ENCODE results near the gene LRRC45.

The LRRC45 gene

GRCh38 chr17:82050761-82051641 is 27.9 kb downstream of the LRRC45 start:
- H3K4me3 ChIP-seq (ENCODE audit: low read depth, low read length): peak overlapping the region; percentile 70
- peak overlapping the region; percentile 73 for H2AFZ ChIP-seq
- H3K79me2 ChIP-seq: no peaks in the 10 kb centered on the region
- H3K36me3 ChIP-seq (ENCODE audit: control insufficient read depth, insufficient read depth, low read length): no peaks in the 10 kb centered on the region
- no peaks in the 10 kb centered on the region for H3K27me3 ChIP-seq (ENCODE audit: control insufficient read depth, insufficient read depth, low read length)
- no peaks in the 10 kb centered on the region for H3K4me1 ChIP-seq
- peak overlapping the region; percentile 95 for H3K4me2 ChIP-seq (ENCODE audit: low read length)
- TF ChIP-seq CTCF (IDR thresholded peaks at IDR 0.05): no peak
- H3K9me3 ChIP-seq (ENCODE audit: control insufficient read depth, low read length): no peaks in the 10 kb centered on the region
- peak overlapping the region; percentile 46 for H3K9ac ChIP-seq
- no peak overlapping the region for H3K27ac ChIP-seq

DNA sequence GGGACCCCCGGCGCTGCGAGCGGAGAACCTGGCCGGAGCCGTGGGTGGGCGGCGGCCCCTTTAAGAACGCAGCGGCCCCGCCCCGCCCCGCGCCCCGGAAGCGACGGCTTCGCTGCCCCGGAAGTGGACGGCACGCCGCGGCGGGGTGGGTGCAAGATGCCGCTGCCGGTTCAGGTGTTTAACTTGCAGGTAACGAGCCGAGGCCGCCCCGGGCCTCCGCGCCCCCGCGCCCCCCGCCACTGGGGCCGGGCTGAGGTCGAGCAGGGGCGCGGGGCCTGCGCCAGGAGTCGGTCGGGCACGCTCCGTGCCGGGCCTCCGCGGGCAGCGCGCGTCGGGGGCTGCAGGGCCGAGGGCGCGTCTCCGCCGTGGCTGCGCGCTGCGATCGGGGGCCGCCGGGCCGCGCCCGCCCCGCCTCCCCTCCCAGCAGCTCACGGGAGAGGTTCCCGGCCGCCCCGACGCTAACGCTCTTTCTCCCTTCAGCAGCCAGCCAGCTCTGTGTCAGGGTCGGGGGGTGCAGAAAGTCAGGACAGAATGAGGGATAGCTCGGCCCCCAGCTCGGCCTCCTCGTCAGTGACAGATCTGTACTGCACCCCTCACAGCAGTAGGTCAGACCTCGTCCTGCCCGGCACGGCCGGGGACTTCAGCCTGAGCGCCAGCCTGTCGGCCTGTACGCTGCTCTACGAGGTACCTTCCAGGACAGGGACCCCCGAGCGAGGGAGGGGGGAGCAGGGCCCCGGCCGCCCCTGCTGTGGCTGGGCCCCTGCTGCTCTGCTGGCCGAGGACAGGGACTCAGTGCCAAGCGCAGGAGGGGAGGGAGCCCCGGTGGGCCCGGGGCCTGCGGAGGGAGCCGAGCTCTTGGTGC is 28.9 kb downstream of the LRRC45 start, which contains the start of the genes GPS1 and RFNG:
TSS of gene GPS1 (plus strand) at position 123 of the 862 bp plus-strand sequence. CDS start at position 157, 34 bp downstream.
TSS of gene RFNG (minus strand) at position 36 of the 862 bp plus-strand sequence. CDS start 45 bp downstream, outside the sequence.
- Histone ChIP-seq H3K4me1 (no peaks in the 10 kb centered on the region), H3K79me2 (no peaks in the 10 kb centered on the region), H2AFZ (peak within 1 kb of the TSS; percentile 73), H3K9ac (peak within 1 kb of the TSS; percentile 46), H3K27ac (no peak within 1 kb of the TSS), H3K4me3 (ENCODE audit: low read depth, low read length) (peak within 1 kb of the TSS; percentile 70), H3K27me3 (ENCODE audit: control insufficient read depth, insufficient read depth, low read length) (no peaks in the 10 kb centered on the region), H3K4me2 (ENCODE audit: low read length) (peak within 1 kb of the TSS; percentile 95), H3K36me3 (ENCODE audit: control insufficient read depth, insufficient read depth, low read length) (no peaks in the 10 kb centered on the region), H3K9me3 (ENCODE audit: control insufficient read depth, low read length) (no peaks in the 10 kb centered on the region)
- no peak for TF ChIP-seq CTCF (IDR thresholded peaks at IDR 0.05)

DNA sequence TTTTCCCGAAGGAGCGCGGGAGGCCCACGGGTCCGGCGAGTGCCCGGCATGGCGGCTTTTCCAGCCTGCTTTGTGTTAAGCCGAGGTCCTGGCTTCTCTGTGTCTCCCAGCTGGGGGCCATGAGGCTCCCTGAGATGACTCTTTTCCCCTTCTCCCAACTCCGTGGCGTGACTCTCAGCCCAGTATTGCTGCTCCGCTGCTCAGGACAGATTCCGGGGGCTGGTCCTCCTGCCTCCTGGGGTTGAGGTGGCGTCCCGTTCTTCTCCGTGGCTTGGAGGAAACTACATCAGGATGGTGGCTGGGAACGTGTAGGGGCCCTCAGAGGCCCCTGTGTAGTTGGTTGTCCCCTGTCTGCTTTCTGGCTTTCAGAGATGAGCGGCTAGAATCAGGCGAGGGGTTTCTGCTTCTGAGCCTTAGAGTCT is 29.5 kb downstream of the LRRC45 start:
- no peak overlapping the region for H3K27ac ChIP-seq
- peak overlapping the region; percentile 95 for H3K4me2 ChIP-seq (ENCODE audit: low read length)
- H3K9me3 ChIP-seq (ENCODE audit: control insufficient read depth, low read length): no peaks in the 10 kb centered on the region
- H3K36me3 ChIP-seq (ENCODE audit: control insufficient read depth, insufficient read depth, low read length): no peaks in the 10 kb centered on the region
- H3K27me3 ChIP-seq (ENCODE audit: control insufficient read depth, insufficient read depth, low read length): no peaks in the 10 kb centered on the region
- no peaks in the 10 kb centered on the region for H3K4me1 ChIP-seq
- no peak overlapping the region for H3K9ac ChIP-seq
- no peaks in the 10 kb centered on the region for H3K79me2 ChIP-seq
- TF ChIP-seq CTCF (IDR thresholded peaks at IDR 0.05): no peak
- H2AFZ ChIP-seq: no peak overlapping the region
- H3K4me3 ChIP-seq (ENCODE audit: low read depth, low read length): peak overlapping the region; percentile 67

GRCh38 chr17:82053130-82053529 is 30.0 kb downstream of the LRRC45 start:
- Histone ChIP-seq H2AFZ (no peak overlapping the region), H3K9me3 (ENCODE audit: control insufficient read depth, low read length) (no peaks in the 10 kb centered on the region), H3K27me3 (ENCODE audit: control insufficient read depth, insufficient read depth, low read length) (no peaks in the 10 kb centered on the region), H3K27ac (no peak overlapping the region), H3K4me2 (ENCODE audit: low read length) (peak overlapping the region; percentile 95), H3K4me3 (ENCODE audit: low read depth, low read length) (peak overlapping the region; percentile 9), H3K36me3 (ENCODE audit: control insufficient read depth, insufficient read depth, low read length) (no peaks in the 10 kb centered on the region), H3K9ac (no peak overlapping the region), H3K4me1 (no peaks in the 10 kb centered on the region), H3K79me2 (no peaks in the 10 kb centered on the region)
- no peak for TF ChIP-seq CTCF (IDR thresholded peaks at IDR 0.05)
